ENCODE measurements around the gene CDCA4. TPM values are rescaled to one million over a fixed set of nuclear protein-coding genes. Genes with fewer than 3 reads are reported as not detected.

CDCA4 gene
- polyA plus RNA-seq, 1 of the 3 experiments (the other 2 are of a cell fraction), result 26.8 TPM

DNA sequence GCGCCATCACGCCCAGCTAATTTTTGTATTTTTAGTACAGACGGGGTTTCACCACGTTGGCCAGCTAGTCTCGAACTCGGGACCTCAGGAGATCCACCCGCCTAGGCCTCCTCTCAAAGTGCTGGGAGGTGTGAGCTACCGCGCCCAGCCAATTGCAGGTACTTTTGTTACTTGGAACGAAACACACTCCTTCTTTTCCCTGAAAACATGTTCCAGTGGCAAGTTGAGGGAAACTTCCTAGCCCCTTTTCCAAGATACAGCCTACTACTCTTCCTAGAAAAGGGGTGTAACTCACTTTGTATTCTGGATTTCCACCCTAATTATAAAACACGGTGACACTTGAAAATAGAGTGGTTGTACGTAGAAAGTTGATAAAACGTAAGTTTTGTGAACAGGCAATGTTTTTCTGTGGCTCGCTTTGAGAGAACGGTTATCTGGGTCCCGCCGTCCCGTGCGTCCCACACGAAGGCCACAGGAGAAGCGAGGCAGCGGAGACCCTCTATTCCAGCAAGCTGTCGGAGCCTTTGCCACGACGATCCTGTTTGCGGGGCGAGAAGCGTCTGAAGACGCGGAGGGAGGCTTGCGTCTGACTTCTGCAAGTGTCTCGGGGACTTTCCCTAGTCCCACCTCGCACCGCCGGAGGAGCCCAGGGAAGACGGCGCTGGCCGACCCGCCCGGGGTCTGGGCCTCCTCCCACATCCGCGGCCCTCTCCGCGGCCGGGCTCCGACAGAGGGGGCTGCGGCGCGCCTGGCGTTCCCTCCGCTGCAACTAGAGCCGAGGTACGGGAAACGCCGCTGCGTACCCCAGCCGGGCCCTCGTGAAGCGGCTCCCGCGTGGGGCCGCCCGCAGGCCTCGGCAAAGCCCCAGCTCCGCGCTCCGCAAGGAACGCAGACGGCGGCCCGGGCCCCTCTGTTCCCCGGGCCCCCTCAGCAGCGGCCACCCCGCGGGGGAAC is 745 bp downstream of the CDCA4 start:
- peaks cover 0 to 3% of the 10 kb centered on the region in 2 experiments for H3K36me3 ChIP-seq (replicated peaks in 1 of 2; ENCODE audit: control insufficient read depth in 1 of 2, insufficient read depth in 2 of 2, low read length in 1 of 2)
- peak overlapping the region; percentile 53 to 73 for H3K27ac ChIP-seq (ENCODE audit: low read depth in 2 of 2, low read length in 1 of 2)
- peaks cover 73% of the 10 kb centered on the region for H3K79me2 ChIP-seq (ENCODE audit: insufficient read depth)
- H2AFZ ChIP-seq (ENCODE audit: low read depth), result no peak overlapping the region; the same call in 1 of the 2 replicates
- H3F3A ChIP-seq (replicated peaks; ENCODE audit: insufficient read depth), result peaks cover 33% of the 10 kb centered on the region
- H3K9me3 ChIP-seq, result no peaks in the 10 kb centered on the region
- H3K4me2 ChIP-seq, result peak overlapping the region; percentile 84
- POLR2A ChIA-PET, result interaction anchor here (0.6 to 1.0 kb wide), 3 partner anchors 10 to 87 kb away, joined by 3 to 8 read pairs (median 4); no protein-coding TSS in a partner anchor
- H3K27me3 ChIP-seq (ENCODE audit: insufficient read depth), result no peaks in the 10 kb centered on the region
- CTCF ChIA-PET, result interaction anchor here (1.0 to 10.9 kb wide), 8 partner anchors 17 to 194 kb away, joined by 3 to 138 read pairs (median 8); no protein-coding TSS in a partner anchor
- peak overlapping the region; percentile 82 for H3K9ac ChIP-seq
- no peak for DNase-seq
- TF ChIP-seq SIN3A (IDR thresholded peaks at IDR 0.05; ENCODE audit: borderline replicate concordance, low read depth, low read length), result no peak
- TF ChIP-seq TAF1 (IDR thresholded peaks at IDR 0.05; ENCODE audit: borderline replicate concordance, low read depth, low read length), result 0 out of 2 replicates have a peak, but pooled peaks have one; percentile 18
- WGBS (ENCODE audit: low lambda C conversion rate), result 1% methylated on average over 32 of the region's 75 CpGs
- H3K4me3 ChIP-seq (ENCODE audit: low read depth in 2 of 2, low read length in 1 of 2), result peak overlapping the region; percentile 73 to 75
- H3K4me1 ChIP-seq (ENCODE audit: control insufficient read depth in 1 of 2, insufficient read depth in 2 of 2, low read depth in 1 of 2, low read length in 1 of 2), result peaks cover 24 to 44% of the 10 kb centered on the region in 2 experiments; a peak in 2 of 4 replicates
- peaks cover 44% of the 10 kb centered on the region for H4K20me1 ChIP-seq (ENCODE audit: insufficient read depth)
- no peaks in the 10 kb centered on the region for H3K9me2 ChIP-seq

DNA sequence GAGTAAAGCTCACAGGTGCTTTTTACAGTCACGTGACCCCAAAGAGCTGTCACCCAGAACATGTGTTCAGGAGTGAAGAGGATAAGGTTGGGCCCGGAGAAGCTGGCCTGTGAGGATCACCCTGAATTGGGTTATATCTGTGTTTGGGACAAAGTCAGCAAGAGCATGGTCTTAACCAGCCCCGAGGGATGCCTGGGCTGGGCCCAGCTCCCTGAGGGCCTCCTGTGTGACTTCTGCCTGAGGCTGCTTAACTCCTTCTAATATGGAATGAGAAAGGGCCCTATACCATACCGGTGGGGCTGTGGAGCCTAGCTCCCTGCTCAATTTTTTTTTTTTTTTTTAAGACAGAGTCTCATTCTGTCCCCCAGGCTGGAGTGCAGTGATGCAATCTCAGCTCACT is 2.5 kb downstream of the CDCA4 start:
- Histone ChIP-seq H3K9me3 (no peaks in the 10 kb centered on the region), H3K4me1 (ENCODE audit: control insufficient read depth in 1 of 2, insufficient read depth in 2 of 2, low read depth in 1 of 2, low read length in 1 of 2) (peaks cover 39 to 53% of the 10 kb centered on the region in 2 experiments), H3F3A (replicated peaks; ENCODE audit: insufficient read depth) (peaks cover 25% of the 10 kb centered on the region), H4K20me1 (ENCODE audit: insufficient read depth) (peaks cover 61% of the 10 kb centered on the region), H3K9ac (peak overlapping the region; percentile 82; the same call in 1 of the 2 replicates), H3K9me2 (no peaks in the 10 kb centered on the region), H3K4me3 (ENCODE audit: low read depth in 2 of 2, low read length in 1 of 2) (peak overlapping the region in 1 of 2 experiments; percentile 73; a peak in 2 of 4 replicates), H3K27me3 (ENCODE audit: insufficient read depth) (no peaks in the 10 kb centered on the region), H3K79me2 (ENCODE audit: insufficient read depth) (peaks cover 90% of the 10 kb centered on the region), H3K4me2 (peak overlapping the region; percentile 84), H2AFZ (ENCODE audit: low read depth) (no peak overlapping the region), H3K36me3 (replicated peaks in 1 of 2; ENCODE audit: control insufficient read depth in 1 of 2, insufficient read depth in 2 of 2, low read length in 1 of 2) (peaks cover 0 to 3% of the 10 kb centered on the region in 2 experiments), H3K27ac (ENCODE audit: low read depth in 2 of 2, low read length in 1 of 2) (no peak overlapping the region)
- ChIA-PET POLR2A (no interaction called here), CTCF (interaction anchor here (1.0 to 10.9 kb wide), 8 partner anchors 10 to 250 kb away, joined by 3 to 138 read pairs (median 6); no protein-coding TSS in a partner anchor)
- no peak for DNase-seq
- TF ChIP-seq TAF1 (IDR thresholded peaks at IDR 0.05; ENCODE audit: borderline replicate concordance, low read depth, low read length), result no peak
- no peak for TF ChIP-seq GABPA (IDR thresholded peaks at IDR 0.05; ENCODE audit: low read depth)
- no peak for TF ChIP-seq EP300 (IDR thresholded peaks at IDR 0.05; ENCODE audit: borderline replicate concordance in 1 of 2, low read depth in 1 of 2, low read length in 1 of 2)
- no peak for TF ChIP-seq FOXJ3 (CRISPR knock-in tag; IDR thresholded peaks at IDR 0.05)
- TF ChIP-seq GATA2 (CRISPR knock-in tag; IDR thresholded peaks at IDR 0.05), result no peak
- TF ChIP-seq, protein P1, sequence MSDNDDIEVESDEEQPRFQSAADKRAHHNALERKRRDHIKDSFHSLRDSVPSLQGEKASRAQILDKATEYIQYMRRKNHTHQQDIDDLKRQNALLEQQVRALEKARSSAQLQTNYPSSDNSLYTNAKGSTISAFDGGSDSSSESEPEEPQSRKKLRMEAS (IDR thresholded peaks at IDR 0.05; ENCODE audit: low read depth), result no peak
- TF ChIP-seq, protein P2, sequence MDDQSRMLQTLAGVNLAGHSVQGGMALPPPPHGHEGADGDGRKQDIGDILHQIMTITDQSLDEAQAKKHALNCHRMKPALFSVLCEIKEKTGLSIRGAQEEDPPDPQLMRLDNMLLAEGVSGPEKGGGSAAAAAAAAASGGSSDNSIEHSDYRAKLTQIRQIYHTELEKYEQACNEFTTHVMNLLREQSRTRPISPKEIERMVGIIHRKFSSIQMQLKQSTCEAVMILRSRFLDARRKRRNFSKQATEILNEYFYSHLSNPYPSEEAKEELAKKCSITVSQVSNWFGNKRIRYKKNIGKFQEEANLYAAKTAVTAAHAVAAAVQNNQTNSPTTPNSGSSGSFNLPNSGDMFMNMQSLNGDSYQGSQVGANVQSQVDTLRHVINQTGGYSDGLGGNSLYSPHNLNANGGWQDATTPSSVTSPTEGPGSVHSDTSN (IDR thresholded peaks at IDR 0.05), result no peak
- no peak for TF ChIP-seq NRF1 (IDR thresholded peaks at IDR 0.05; ENCODE audit: low read depth, low read length)
- TF ChIP-seq, protein P3, sequence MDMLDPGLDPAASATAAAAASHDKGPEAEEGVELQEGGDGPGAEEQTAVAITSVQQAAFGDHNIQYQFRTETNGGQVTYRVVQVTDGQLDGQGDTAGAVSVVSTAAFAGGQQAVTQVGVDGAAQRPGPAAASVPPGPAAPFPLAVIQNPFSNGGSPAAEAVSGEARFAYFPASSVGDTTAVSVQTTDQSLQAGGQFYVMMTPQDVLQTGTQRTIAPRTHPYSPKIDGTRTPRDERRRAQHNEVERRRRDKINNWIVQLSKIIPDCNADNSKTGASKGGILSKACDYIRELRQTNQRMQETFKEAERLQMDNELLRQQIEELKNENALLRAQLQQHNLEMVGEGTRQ (IDR thresholded peaks at IDR 0.05; ENCODE audit: borderline replicate concordance, low read depth, low read length), result no peak
- no peak for TF ChIP-seq RXRA (IDR thresholded peaks at IDR 0.05; ENCODE audit: borderline replicate concordance, low read depth)
- TF ChIP-seq, protein P4, sequence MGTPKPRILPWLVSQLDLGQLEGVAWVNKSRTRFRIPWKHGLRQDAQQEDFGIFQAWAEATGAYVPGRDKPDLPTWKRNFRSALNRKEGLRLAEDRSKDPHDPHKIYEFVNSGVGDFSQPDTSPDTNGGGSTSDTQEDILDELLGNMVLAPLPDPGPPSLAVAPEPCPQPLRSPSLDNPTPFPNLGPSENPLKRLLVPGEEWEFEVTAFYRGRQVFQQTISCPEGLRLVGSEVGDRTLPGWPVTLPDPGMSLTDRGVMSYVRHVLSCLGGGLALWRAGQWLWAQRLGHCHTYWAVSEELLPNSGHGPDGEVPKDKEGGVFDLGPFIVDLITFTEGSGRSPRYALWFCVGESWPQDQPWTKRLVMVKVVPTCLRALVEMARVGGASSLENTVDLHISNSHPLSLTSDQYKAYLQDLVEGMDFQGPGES (IDR thresholded peaks at IDR 0.05; ENCODE audit: low read depth, low read length), result no peak
- TF ChIP-seq YY1 (IDR thresholded peaks at IDR 0.05; ENCODE audit: low read depth), result no peak
- 81% methylated on average over 4 of the region's 4 CpGs for WGBS (ENCODE audit: low lambda C conversion rate)
